Ishikawa (cell line): ENCODE data around the gene DOCK1.

Source experiments
- CEBPB ChIP-seq: IDR thresholded peaks from 2 replicates; pipeline ENCODE4 v1.6.1; 2012
- CREB1 ChIP-seq: IDR thresholded peaks from 2 replicates; pipeline ENCODE4 v1.6.1; 2012; ENCODE audit warnings: low read depth
- EGR1 ChIP-seq: IDR thresholded peaks from 2 replicates; pipeline ENCODE4 v1.6.1; 2012
- EP300 ChIP-seq: IDR thresholded peaks from 2 replicates; pipeline ENCODE4 v1.6.1; 2012; ENCODE audit warnings: borderline replicate concordance
- FOXM1 ChIP-seq: IDR thresholded peaks from 2 replicates; pipeline ENCODE4 v1.6.1; 2012; ENCODE audit warnings: low read depth, borderline replicate concordance
- MAX ChIP-seq: IDR thresholded peaks from 2 replicates; pipeline ENCODE4 v1.6.1; 2012
- NFIC ChIP-seq: IDR thresholded peaks from 2 replicates; pipeline ENCODE4 v1.6.1; 2012
- RAD21 ChIP-seq: IDR thresholded peaks from 2 replicates; pipeline ENCODE4 v1.6.1; 2012; ENCODE audit warnings: low read depth
- TAF1 ChIP-seq: IDR thresholded peaks from 2 replicates; pipeline ENCODE4 v1.6.1; 2012; ENCODE audit warnings: low read depth, mild to moderate bottlenecking
- TCF12 ChIP-seq: IDR thresholded peaks from 2 replicates; pipeline ENCODE4 v1.6.1; 2012; ENCODE audit warnings: low read depth
- TEAD4 ChIP-seq: IDR thresholded peaks from 2 replicates; pipeline ENCODE4 v1.6.1; 2012
- YY1 ChIP-seq: IDR thresholded peaks from 2 replicates; pipeline ENCODE4 v1.6.1; 2012; ENCODE audit warnings: low read depth
- ZBTB7A ChIP-seq: IDR thresholded peaks from 2 replicates; pipeline ENCODE4 v1.6.1; 2012; ENCODE audit warnings: low read depth
- TF ChIP-seq, protein P1 (sequence below): IDR thresholded peaks from 2 replicates; pipeline ENCODE4 v1.6.1; 2012; ENCODE audit warnings: low read depth, mild to moderate bottlenecking
- TF ChIP-seq, protein P2 (sequence below): IDR thresholded peaks from 2 replicates; pipeline ENCODE4 v1.6.1; 2012

The DOCK1 gene

GRCh38 chr10:126949161-126949503, 43.9 kb downstream of the DOCK1 start:
- TF ChIP-seq RAD21 (no peak), FOXM1 (no peak), YY1 (no peak), CEBPB (no peak), MAX (no peak), TAF1 (no peak), EP300 (no peak), EGR1 (no peak), ZBTB7A (no peak), NFIC (no peak), TCF12 (no peak), CREB1 (no peak), TEAD4 (no peak)
- TF ChIP-seq, protein P1, sequence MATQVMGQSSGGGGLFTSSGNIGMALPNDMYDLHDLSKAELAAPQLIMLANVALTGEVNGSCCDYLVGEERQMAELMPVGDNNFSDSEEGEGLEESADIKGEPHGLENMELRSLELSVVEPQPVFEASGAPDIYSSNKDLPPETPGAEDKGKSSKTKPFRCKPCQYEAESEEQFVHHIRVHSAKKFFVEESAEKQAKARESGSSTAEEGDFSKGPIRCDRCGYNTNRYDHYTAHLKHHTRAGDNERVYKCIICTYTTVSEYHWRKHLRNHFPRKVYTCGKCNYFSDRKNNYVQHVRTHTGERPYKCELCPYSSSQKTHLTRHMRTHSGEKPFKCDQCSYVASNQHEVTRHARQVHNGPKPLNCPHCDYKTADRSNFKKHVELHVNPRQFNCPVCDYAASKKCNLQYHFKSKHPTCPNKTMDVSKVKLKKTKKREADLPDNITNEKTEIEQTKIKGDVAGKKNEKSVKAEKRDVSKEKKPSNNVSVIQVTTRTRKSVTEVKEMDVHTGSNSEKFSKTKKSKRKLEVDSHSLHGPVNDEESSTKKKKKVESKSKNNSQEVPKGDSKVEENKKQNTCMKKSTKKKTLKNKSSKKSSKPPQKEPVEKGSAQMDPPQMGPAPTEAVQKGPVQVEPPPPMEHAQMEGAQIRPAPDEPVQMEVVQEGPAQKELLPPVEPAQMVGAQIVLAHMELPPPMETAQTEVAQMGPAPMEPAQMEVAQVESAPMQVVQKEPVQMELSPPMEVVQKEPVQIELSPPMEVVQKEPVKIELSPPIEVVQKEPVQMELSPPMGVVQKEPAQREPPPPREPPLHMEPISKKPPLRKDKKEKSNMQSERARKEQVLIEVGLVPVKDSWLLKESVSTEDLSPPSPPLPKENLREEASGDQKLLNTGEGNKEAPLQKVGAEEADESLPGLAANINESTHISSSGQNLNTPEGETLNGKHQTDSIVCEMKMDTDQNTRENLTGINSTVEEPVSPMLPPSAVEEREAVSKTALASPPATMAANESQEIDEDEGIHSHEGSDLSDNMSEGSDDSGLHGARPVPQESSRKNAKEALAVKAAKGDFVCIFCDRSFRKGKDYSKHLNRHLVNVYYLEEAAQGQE, result no peak
- TF ChIP-seq, protein P2, sequence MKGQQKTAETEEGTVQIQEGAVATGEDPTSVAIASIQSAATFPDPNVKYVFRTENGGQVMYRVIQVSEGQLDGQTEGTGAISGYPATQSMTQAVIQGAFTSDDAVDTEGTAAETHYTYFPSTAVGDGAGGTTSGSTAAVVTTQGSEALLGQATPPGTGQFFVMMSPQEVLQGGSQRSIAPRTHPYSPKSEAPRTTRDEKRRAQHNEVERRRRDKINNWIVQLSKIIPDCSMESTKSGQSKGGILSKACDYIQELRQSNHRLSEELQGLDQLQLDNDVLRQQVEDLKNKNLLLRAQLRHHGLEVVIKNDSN, result no peak

DNA sequence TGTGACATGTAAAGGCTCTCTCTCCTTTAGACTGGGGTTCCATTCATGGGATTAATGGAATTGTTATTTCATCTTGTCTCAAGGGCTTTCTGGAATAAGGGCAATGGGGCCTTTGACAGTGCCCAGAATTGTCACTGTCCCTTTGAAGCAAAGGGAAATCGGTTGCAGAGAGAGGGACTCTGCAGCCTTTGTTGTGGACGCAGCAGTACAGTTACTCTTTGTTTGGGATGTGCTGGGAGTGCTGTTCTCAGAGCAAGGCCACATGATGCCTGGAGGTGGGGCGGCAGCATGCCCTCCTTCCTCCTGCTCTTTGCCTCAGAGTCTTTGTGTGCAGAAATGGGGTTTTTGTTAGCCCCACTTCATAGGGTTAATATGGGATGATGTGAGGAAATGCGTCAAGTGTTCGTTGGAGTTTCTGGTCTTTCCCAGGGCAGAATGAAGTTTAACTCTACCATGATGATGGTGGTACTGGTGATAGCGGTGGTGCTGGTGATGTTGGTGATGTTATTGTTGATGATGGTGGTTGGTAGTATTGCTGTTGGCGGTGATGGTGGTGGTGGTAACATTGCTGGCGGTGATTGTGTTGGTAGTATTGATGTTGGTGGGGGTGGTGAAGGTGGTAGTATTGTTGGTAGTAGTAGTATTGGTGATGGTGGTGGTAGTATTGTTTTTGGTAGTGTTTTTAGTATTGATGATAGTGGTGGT, 45.3 kb downstream of the DOCK1 start:
- TF ChIP-seq CEBPB, result no peak
- TF ChIP-seq, protein P1, result no peak
- no peak for TF ChIP-seq TEAD4
- no peak for TF ChIP-seq MAX
- no peak for TF ChIP-seq NFIC
- TF ChIP-seq YY1, result no peak
- TF ChIP-seq CREB1, result no peak
- no peak for TF ChIP-seq TAF1
- TF ChIP-seq FOXM1, result no peak
- TF ChIP-seq, protein P2, result no peak
- no peak for TF ChIP-seq ZBTB7A
- no peak for TF ChIP-seq EP300

DNA sequence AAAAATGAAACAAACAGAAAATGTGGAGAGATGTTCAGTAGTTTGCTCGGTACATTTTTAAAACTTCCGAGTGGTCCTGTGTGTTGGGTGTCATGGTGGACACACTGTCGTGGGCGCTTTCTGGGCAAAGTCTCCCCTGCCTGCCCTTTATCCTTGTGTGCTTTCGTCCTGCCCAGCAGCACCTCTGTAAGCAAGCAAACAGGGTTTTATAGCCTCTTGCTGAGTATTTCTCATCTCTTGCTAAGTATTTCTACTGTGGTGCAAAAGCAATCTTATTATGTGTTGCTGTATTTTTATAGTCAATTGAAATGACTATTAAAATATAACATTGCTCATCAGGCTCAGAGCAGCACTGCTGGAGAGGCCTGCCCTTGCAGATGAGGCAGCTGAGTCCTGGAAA, 48.7 kb downstream of the DOCK1 start:
- TF ChIP-seq, protein P1, result no peak

- TF ChIP-seq EP300 (no peak), EGR1 (no peak), CREB1 (no peak), TEAD4 (no peak), TAF1 (no peak), FOXM1 (no peak), NFIC (no peak), RAD21 (no peak), MAX (no peak), CEBPB (no peak), YY1 (no peak), TCF12 (no peak), ZBTB7A (no peak)
- TF ChIP-seq, protein P1, result no peak
- TF ChIP-seq, protein P2, result no peak
Observed at GRCh38 chr10:126955396-126955795, 50.2 kb downstream of the DOCK1 start.
